ENCODE measurements around the gene QSER1. TPM values are rescaled to one million over a fixed set of nuclear protein-coding genes. Genes with fewer than 3 reads are reported as not detected.
"Not testable (repeated sequence)": the region's sequence is repeated elsewhere in the genome, so short reads cannot be mapped to it uniquely, and the experiment has no call there.

The QSER1 gene
- total RNA-seq, 1 donor from 2014 or later: 15.1 TPM

GRCh38 chr11:32968541-32968940, 75.9 kb downstream of the QSER1 start:
- DNase-seq: no peak
- TF ChIP-seq CTCF (IDR thresholded peaks at IDR 0.05): no peak
- intact Hi-C loops (cut with micrococcal nuclease): no loop called here
- no peak overlapping the region for H3K27ac Mint-ChIP-seq
- no peak overlapping the region for H3K4me3 Mint-ChIP-seq
- POLR2A ChIA-PET: no interaction called here
- no peaks in the 10 kb centered on the region for H3K27me3 Mint-ChIP-seq
- H3K4me1 Mint-ChIP-seq: no peaks in the 10 kb centered on the region
- no peak for ATAC-seq (ENCODE audit: low read depth)
- CTCF ChIA-PET: interaction anchor here (2.3 kb wide), 1 partner anchor 97 kb away, joined by 12 read pairs; no protein-coding TSS in a partner anchor
- peaks cover 32% of the 10 kb centered on the region for H3K36me3 Mint-ChIP-seq (ENCODE audit: low read depth)
- H3K9me3 Mint-ChIP-seq: no peaks in the 10 kb centered on the region

- POLR2A ChIA-PET, H3K4me3 Mint-ChIP-seq: not testable (repeated sequence)
These were observed 79.6 kb downstream of the QSER1 start for GRCh38 chr11:32972233-32972632.

GRCh38 chr11:32972781-32973180, 80.2 kb downstream of the QSER1 start:
- ChIA-PET CTCF (no interaction called here), POLR2A (no interaction called here)
- Mint-ChIP-seq H3K27me3 (no peaks in the 10 kb centered on the region), H3K27ac (no peak overlapping the region), H3K4me3 (no peak overlapping the region), H3K4me1 (no peaks in the 10 kb centered on the region), H3K36me3 (ENCODE audit: low read depth) (peaks cover 52% of the 10 kb centered on the region), H3K9me3 (no peaks in the 10 kb centered on the region)
- DNase-seq (no peak), ATAC-seq (ENCODE audit: low read depth) (no peak)
- no peak for TF ChIP-seq CTCF (IDR thresholded peaks at IDR 0.05)
- intact Hi-C loops (cut with micrococcal nuclease): no loop called here

More at GRCh38 chr11:32972233-32972632, 79.6 kb downstream of the QSER1 start:
- H3K27ac Mint-ChIP-seq; H3K9me3 Mint-ChIP-seq; DNase-seq; intact Hi-C loops (cut with micrococcal nuclease); H3K27me3 Mint-ChIP-seq; ATAC-seq (ENCODE audit: low read depth); CTCF ChIA-PET; H3K4me1 Mint-ChIP-seq: not testable (repeated sequence)
- peaks cover 47% of the 10 kb centered on the region for H3K36me3 Mint-ChIP-seq (ENCODE audit: low read depth)

GRCh38 chr11:32982626-32983025, 90.0 kb downstream of the QSER1 start:
- Mint-ChIP-seq H3K9me3 (no peaks in the 10 kb centered on the region), H3K27me3 (no peaks in the 10 kb centered on the region), H3K4me1 (no peaks in the 10 kb centered on the region), H3K4me3 (no peak overlapping the region), H3K36me3 (ENCODE audit: low read depth) (peaks cover 9% of the 10 kb centered on the region), H3K27ac (no peak overlapping the region)
- intact Hi-C loops (cut with micrococcal nuclease): no loop called here
- TF ChIP-seq CTCF (IDR thresholded peaks at IDR 0.05): no peak
- CTCF ChIA-PET: no interaction called here
- no peak for DNase-seq
- POLR2A ChIA-PET: no interaction called here
- ATAC-seq (ENCODE audit: low read depth): no peak

- no peak for DNase-seq
- Mint-ChIP-seq H3K9me3 (no peaks in the 10 kb centered on the region), H3K36me3 (ENCODE audit: low read depth) (peaks cover 4% of the 10 kb centered on the region), H3K4me3 (no peak overlapping the region), H3K4me1 (no peaks in the 10 kb centered on the region), H3K27me3 (no peaks in the 10 kb centered on the region), H3K27ac (no peak overlapping the region)
- ATAC-seq (ENCODE audit: low read depth): no peak
- ChIA-PET POLR2A (no interaction called here), CTCF (no interaction called here)
- intact Hi-C loops (cut with micrococcal nuclease): no loop called here
- TF ChIP-seq CTCF (IDR thresholded peaks at IDR 0.05): no peak
These were observed 90.9 kb downstream of the QSER1 start for GRCh38 chr11:32983506-32983905.

GRCh38 chr11:32985600-32985999, 93.0 kb downstream of the QSER1 start:
- ATAC-seq (ENCODE audit: low read depth) (no peak), DNase-seq (no peak)
- H3K4me3 Mint-ChIP-seq: no peak overlapping the region
- no peak for TF ChIP-seq CTCF (IDR thresholded peaks at IDR 0.05)
- POLR2A ChIA-PET: no interaction called here
- CTCF ChIA-PET: no interaction called here
- no peak overlapping the region for H3K27ac Mint-ChIP-seq
- no peaks in the 10 kb centered on the region for H3K9me3 Mint-ChIP-seq
- H3K27me3 Mint-ChIP-seq: no peaks in the 10 kb centered on the region
- no peaks in the 10 kb centered on the region for H3K4me1 Mint-ChIP-seq
- H3K36me3 Mint-ChIP-seq (ENCODE audit: low read depth): no peaks in the 10 kb centered on the region
- intact Hi-C loops (cut with micrococcal nuclease): no loop called here

All from activated B cell treated with CpG ODN at 0.5 μM for 24 hours (primary cell).